ENCODE results near the gene GJA1.

- no peak for TF ChIP-seq CTCF (conservative IDR thresholded peaks at IDR 0.05; ENCODE audit: low read depth, low read length)
- TF ChIP-seq SMC3 (IDR thresholded peaks at IDR 0.05; ENCODE audit: low read depth, low read length): no peak
- no peak for TF ChIP-seq POLR2A (IDR thresholded peaks at IDR 0.05; ENCODE audit: low read depth, low read length)
- TF ChIP-seq, protein P1, sequence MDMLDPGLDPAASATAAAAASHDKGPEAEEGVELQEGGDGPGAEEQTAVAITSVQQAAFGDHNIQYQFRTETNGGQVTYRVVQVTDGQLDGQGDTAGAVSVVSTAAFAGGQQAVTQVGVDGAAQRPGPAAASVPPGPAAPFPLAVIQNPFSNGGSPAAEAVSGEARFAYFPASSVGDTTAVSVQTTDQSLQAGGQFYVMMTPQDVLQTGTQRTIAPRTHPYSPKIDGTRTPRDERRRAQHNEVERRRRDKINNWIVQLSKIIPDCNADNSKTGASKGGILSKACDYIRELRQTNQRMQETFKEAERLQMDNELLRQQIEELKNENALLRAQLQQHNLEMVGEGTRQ (IDR thresholded peaks at IDR 0.05; ENCODE audit: low read depth, low read length): no peak
- TF ChIP-seq MAFK (IDR thresholded peaks at IDR 0.05; ENCODE audit: low read depth, low read length): no peak
- TF ChIP-seq BHLHE40 (IDR thresholded peaks at IDR 0.05; ENCODE audit: low read depth, low read length): no peak
- no peak for TF ChIP-seq CEBPB (IDR thresholded peaks at IDR 0.05; ENCODE audit: low read depth, low read length)
- no peak for TF ChIP-seq RFX5 (IDR thresholded peaks at IDR 0.05; ENCODE audit: low read depth, low read length)
- TF ChIP-seq MXI1 (IDR thresholded peaks at IDR 0.05; ENCODE audit: borderline replicate concordance, low read depth, low read length): no peak
- TF ChIP-seq RAD21 (IDR thresholded peaks at IDR 0.05; ENCODE audit: low read length): no peak
Observed at GRCh38 chr6:121428872-121429756, 6.3 kb upstream of the GJA1 start.

All from IMR-90 (cell line).